Raji (cell line): ENCODE measurements around the gene PARP9.

ENCODE experiments used
- POLR2A ChIP-seq: IDR thresholded peaks from 2 replicates; pipeline ENCODE4 v1.6.1; 2011; ENCODE audit warnings: low read depth, low read length, control low read depth; ENCODE audit not compliant: insufficient read depth

PARP9 gene

DNA sequence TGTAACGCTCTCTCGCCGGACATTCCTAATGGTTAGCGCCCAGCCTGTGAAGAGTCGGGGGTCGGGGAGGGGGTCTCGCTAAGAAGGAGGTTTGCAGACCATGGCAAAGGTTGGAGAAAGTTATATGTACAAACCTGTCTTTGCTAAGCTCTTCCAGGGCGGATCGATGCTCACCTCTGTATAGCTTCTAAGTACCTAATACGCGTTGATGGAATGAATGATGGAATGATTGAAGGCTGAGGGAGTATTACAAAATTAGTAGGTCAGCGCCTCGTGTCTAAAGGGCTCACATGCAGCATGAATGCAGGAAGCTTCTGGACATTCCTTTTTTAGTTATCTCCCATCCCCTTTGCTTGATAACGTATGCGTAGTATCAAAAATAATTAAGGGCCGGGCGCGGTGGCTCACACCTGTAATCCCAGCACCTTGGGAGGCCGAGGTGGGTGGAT is 49.1 kb downstream of the PARP9 start:
- no peak for TF ChIP-seq POLR2A

DNA sequence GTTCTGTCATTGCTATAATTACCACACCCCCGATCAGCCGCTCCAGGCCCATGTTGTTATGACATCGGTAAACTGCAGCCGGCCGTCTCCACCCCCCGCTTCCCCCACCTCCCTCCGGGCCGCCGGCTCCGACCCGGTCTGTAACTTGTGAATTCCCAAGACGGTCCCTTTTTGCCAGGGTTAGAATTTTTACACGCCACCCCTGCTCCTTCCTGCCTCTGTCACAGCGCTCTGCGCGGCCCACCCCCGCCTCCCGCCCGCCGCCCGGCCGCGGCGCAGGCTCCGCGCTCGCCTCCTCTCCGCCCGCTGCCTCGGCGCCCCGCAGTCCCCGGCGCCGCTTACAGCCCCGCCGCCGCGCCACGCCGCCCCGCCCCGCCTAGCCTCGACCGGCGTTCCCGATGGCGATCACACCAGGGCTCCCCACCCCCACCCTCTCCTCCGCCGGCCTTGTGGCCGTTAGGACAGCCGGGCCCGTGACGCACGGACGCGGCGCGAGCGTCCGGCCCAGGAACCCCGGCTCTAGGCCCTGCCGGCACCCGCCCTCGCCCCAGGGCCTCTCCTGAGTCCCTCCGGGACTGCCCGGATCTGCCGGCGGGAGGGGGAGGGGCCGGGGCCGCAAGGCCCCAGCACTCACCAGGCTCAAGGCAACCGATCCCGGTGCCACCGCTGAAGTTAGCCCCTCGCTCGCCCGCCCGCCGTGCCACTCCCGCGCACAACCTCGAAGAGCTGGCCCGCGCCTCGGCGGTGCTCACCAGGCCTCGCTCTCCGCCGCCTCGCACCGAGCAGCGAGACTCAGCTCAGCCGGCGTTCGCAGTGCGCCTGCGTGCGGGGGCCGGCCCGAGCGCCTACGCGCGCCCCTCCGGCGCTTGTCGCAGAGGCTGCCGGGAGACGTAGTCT is 49.7 kb downstream of the PARP9 start, which contains the start of gene KPNA1:
Gene KPNA1, minus strand, starts transcription at position 817 of the 897 bp plus-strand sequence. CDS start 18,374 bp downstream, outside the sequence.
- peak; percentile 96 for TF ChIP-seq POLR2A

DNA sequence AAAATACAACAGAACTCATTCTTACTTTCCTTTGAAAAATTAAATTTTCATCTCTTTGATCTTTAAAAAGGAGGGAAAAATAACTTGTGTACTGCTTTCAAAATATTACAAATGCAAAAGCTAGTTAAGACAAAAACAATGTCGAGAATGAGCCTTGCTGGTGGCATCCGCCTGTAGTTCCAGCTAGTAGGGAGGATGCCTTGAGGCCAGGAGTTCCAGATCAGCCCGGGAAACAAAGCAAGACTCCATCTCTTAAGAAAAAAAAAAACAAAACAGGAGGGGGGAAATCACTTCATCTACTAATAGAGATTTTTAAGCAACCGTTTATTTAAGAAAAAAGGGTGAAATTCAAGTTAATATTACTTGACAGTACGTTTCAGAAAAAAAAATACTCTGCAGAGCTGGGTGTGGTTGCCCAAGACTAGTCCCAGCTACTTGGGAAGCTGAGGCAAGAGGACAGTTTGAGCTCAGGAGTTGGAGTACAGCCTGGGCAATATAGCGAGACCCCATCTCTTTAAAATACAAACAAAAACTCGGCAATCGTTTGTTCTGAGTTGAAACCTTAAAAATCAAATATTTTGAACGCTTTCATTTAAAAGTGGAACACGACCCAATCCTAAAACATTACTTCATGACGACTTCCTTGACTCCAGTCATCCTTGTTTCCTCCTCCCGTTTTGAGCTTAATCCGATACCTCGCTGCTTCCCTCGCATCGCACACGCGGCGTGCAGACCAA is 50.5 kb downstream of the PARP9 start:
- no peak for TF ChIP-seq POLR2A

DNA sequence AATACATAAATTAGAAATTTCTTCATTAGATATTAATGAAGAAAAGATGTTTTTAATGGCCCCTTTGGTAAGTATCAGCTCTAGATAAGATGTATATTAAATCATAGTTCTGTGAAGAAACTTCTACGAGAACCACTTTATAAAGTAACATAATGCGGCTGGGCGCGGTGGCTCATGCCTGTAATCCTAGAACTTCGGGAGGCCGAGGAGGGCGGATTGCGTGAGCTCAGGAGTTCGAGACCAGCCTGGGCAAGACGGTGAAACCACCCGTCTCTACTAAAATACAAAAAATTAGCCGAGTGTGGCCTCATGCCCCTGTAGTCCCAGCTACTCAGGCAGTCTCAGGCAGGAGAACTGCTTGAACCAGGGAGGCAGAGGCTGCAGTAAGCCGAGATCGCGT is 51.8 kb downstream of the PARP9 start:
- TF ChIP-seq POLR2A, result no peak

DNA sequence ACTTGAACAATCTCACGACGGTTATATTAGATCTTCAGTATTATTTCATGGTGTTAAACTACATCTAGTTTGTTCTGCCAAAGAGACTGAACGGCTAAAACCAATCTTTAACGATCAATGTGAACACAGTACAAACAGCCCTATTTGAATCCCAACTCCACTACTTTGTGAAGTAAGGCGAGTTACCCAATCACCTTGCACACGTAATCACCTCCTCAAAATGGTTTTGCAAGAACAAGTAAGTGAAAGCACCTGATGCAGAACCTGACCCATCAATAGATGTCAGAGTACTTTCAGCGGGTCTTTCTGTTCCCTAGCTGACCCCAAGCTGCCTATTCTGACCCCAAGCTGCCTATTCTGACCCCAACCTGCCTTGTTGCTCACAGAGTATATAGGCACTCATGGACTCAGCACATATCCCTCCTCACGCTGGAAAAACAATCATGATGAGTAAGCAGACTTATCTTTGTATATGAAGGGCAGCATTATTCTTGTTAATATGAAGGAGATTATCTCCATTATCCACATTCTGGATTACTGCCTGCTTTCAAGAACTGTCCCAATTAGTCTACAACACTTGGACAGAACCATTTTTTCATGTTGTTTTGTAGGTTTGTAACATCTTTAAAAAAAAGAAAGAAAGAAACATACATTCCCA is 53.1 kb downstream of the PARP9 start:
- no peak for TF ChIP-seq POLR2A

DNA sequence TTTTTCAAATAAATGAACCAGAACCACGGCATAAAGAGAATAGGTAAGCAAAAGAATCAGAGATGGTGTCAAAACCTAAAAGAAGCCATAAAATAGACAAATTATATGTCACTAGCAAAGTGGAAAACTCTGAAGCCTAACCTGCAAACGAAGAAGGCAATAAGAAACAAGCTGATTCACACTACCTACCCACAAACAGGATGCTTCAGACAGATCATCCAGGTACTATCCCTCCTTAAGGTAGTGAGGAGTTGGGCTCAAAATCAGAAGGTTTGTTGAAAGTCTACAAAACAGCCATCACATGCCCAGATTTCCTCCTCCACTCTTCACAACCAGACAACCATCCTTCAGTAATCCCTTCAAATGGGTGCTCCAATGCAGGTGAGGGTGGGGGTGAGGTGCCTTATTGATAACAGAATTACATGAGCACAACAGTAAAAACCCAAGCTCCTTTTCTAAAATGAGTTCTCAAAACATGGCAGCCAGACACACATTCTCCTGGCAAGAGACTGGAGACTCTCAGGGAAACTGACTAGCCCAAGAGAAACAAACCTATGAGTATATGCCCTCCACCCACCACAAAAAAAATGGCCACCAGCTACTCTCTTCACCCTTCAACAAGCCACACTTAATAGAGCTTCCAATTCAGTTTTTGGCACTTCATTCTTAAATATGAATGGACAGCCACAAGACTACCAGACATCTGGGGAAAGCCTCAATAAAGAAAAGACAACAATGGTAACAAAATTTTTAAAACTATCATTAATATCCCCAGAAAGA is 55.8 kb downstream of the PARP9 start:
- no peak for TF ChIP-seq POLR2A

DNA sequence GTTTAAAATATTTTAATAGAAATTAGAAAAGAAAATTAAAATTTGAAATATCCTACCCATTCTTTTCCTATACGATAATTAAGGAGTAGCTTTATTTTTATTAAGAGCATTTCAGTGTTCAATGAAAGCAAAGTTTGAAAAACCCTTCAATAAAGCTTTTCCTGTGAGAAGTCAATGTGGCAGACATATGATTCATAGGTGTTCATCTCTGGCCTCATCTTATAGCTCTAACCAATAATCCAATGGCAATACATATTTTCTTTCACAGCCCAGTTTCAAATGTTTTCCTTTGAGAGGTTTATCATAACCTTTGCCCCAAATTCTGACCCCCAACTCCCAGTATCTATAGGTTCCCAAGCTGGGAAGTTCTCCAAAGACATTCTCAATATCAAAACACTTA is 57.6 kb downstream of the PARP9 start:
- TF ChIP-seq POLR2A, result no peak

DNA sequence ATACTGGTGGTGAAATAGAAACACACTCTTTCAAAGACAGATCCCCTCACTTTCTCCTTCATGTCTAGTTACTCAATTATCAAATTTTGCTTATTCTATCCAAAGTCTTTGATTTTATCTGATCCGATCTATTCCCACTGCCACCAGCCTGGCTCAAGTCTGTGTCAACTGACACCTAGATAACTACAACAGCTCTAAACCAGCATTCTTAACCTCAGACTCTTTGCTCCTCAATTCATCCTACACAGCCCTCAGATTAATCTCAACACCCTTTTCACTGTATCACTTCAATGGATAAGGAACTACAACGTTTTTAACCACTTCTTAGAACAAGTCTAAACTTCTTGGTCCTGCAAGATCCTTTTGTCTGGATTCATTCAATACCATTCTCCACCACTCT is 58.4 kb downstream of the PARP9 start:
- TF ChIP-seq POLR2A, result no peak

DNA sequence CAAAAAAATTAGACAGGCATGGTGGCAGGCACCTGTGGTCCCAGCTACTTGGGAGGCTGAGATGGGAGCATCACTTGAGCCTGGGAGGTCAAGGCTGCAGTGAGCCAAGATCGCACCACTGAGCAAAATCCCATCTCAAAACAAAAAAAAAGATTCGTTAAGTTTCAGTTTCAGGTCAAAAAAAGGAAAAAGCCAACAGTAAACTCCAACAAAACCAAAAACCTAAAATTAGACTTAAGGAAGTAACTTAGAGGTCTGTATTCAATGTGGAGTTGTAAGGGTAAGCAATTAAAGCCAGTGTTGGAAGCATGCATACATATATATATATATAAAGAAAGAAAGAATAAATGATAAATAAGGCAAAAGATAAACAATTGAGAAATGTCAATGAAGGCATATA is 61.2 kb downstream of the PARP9 start:
- no peak for TF ChIP-seq POLR2A

DNA sequence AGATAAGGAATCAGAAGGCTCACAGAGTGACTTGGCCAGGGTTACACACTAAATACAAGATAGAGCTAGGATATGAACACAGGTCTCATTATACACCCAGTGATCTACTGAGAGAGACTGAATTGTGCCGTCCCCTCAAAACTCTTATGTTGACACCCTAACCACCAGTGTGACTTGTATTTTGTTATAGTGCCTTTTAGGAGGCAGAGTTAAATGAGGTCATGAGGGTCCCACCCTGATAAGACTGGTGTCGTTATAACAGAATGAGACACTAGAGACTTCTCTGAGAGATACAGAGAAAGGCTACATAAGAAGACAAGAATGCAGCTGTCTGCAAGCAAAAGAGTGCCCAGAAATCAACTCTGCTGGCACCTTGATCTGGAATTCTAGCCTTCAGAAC is 62.0 kb downstream of the PARP9 start:
- no peak for TF ChIP-seq POLR2A

DNA sequence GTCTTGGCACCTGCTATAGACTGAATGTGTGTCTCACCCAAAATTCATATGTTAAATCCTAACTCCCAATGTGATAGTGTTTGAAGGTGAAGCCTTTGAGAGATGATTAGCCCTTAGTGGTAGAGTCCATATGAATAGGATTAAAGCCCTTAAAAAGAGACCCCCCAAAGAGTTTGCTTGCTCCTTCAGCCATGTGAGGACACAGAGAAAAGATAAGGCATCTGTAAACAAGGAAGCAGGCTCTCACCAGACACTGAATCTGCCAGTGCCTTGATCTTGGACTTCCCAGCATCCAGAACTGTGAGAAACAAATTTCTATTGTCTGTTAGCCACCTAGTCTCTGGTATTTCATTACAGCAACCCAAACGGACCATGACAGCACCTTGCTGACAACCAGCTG is 65.9 kb downstream of the PARP9 start:
- TF ChIP-seq POLR2A, result no peak

DNA sequence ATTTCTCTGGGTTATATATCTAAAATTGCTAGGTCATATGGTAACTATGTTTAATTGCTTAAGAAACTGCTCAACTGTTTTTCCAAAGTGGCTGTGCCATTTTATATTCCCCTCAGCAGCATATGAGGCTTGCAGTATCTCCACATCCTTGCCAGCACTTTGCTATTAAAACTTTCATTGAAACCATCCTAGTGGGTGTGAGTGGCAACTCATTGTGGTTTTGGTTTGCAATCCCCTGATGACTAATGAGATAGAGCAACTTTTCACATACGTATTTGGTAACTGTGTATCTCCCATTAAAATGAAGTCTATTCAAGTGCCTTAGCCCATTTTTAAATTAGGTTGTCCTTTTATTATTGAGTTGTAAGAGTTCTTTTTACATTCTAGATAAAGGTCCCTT is 66.7 kb downstream of the PARP9 start:
- TF ChIP-seq POLR2A, result no peak

DNA sequence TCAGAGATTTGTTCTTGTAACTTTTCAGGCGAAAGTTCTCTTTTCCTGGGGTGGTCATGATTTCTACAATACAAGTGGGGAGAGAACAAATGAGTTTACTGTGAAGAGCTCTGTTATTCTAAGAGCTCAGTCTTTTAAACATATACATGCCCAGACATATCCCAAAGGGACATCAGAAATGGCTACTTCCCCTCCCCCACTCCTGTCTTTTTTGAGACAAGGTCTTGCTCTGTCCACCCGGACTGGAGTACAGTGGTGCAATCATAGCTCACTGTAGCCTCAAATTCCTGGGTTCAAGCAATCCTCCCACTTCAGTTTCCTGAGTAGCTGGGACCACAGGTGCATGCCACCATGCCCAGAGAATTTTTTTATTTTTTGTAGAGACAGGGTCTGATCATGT is 67.6 kb downstream of the PARP9 start:
- no peak for TF ChIP-seq POLR2A

DNA sequence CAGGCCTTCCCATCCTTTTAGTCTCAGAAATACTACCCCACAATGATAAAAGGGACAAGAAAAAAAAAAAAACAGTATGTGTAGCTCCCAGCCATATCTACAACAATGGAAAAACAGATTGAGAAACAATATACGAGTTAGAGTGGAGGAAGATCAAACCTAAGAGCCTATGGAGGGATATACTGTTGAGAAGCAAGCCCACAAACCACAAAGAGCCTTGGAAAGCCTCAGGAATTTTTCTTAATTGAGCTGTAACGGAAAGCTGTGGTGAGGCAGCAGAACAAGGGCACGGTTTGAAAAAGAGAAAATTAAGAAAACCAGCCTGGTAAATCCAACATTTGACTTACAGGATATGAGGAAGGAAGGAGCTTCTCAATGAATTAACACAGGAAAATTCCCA is 70.8 kb downstream of the PARP9 start:
- no peak for TF ChIP-seq POLR2A
